Panc1 (cell line): ENCODE data around the gene COX7B2. TPM values are rescaled to one million over a fixed set of nuclear protein-coding genes. Genes with fewer than 3 reads are reported as not detected.

ENCODE experiments used
- ATAC-seq: fragments of 200-7000 bp; cut with Tn5 transposase; 2 replicates; pipeline ENCODE4 v1.9.1; 2020; ENCODE audit warnings: mild to moderate bottlenecking, moderate library complexity
- BruUV-seq: library from RNA; stranded (reverse); fragments of 400-500 nt; replicated peaks from 2 replicates; lab custom pipeline; 2021; lab: Mats Ljungman, UMichigan
- CTCF ChIA-PET: fragments of 300-600 bp; sonication (Branson Sonifier 250); formaldehyde crosslinking; loops from one replicate; lab custom pipeline; 2022; ENCODE audit warnings: antibody characterized with exemption; lab: Charles Lee
- POLR2A ChIA-PET: fragments of 300-600 bp; sonication (Branson Sonifier 250); formaldehyde crosslinking; loops from one replicate; lab custom pipeline; 2022; ENCODE audit warnings: antibody characterized with exemption; lab: Charles Lee
- DNase-seq: peaks from one replicate; pipeline ENCODE4 v3.0.0-alpha.2; 2010; ENCODE audit warnings: low read depth, low spot score
- H3K27ac ChIP-seq: 2 replicates; pipeline ENCODE4 v1.5.1; 2011; ENCODE audit warnings: mild to moderate bottlenecking, low read length, inconsistent platforms
- H3K27me3 ChIP-seq: fragments of 200-500 bp; sonication (Bioruptor generic); 2 replicates; pipeline ENCODE4 v1.6.0; 2014; ENCODE audit warnings: low read length, inconsistent platforms; ENCODE audit not compliant: control insufficient read depth, insufficient read depth
- H3K36me3 ChIP-seq: fragments of 200-500 bp; sonication (Bioruptor generic); 2 replicates; pipeline ENCODE4 v1.5.1; 2014; ENCODE audit warnings: inconsistent platforms, mild to moderate bottlenecking, low read length, moderate library complexity; ENCODE audit not compliant: control insufficient read depth, insufficient read depth
- H3K4me1 ChIP-seq: 2 replicates; pipeline ENCODE4 v1.5.1; 2011; ENCODE audit warnings: inconsistent platforms, mild to moderate bottlenecking, low read length, moderate library complexity; ENCODE audit not compliant: control insufficient read depth, insufficient read depth
- H3K4me3 ChIP-seq, 2 experiments: 2 replicates each; pipeline ENCODE4 v1.5.1; 2011 to 2012; ENCODE audit warnings: low read depth in 2 of 2, low read length in 2 of 2, mild to moderate bottlenecking in 2 of 2, inconsistent platforms in 1 of 2, moderate library complexity in 1 of 2
- H3K9me3 ChIP-seq: fragments of 200-500 bp; sonication (Bioruptor generic); 2 replicates; pipeline ENCODE4 v1.5.1; 2014; ENCODE audit warnings: low read depth, mild to moderate bottlenecking, inconsistent platforms, low read length, moderate library complexity; ENCODE audit not compliant: control insufficient read depth, insufficient read depth
- POLR2AphosphoS5 ChIP-seq: IDR thresholded peaks from 2 replicates; pipeline ENCODE4 v1.6.1; 2012; ENCODE audit warnings: mild to moderate bottlenecking, low read depth, low read length, moderate library complexity
- SIN3A ChIP-seq: IDR thresholded peaks from 2 replicates; pipeline ENCODE4 v1.6.1; 2012; ENCODE audit warnings: low read depth, mild to moderate bottlenecking, low read length, moderate library complexity, borderline replicate concordance; ENCODE audit not compliant: insufficient read depth
- TCF7L2 ChIP-seq: IDR thresholded peaks from 2 replicates; pipeline ENCODE4 v1.6.1; 2011; ENCODE audit warnings: mild to moderate bottlenecking, low read depth, low read length, inconsistent platforms
- in situ Hi-C: cut with HindIII; loops from 2 replicates; pipeline ENCODE4 v1.10.0; 2016; ENCODE audit warnings: low sequenced_read_pairs, low pct_unique_long_range_greater_than_20kb
- intact Hi-C: fragments of 100-400 bp; cut with micrococcal nuclease; formaldehyde crosslinking; loops from one replicate; pipeline ENCODE4 v1.10.0; 2022; ENCODE audit not compliant: unreplicated experiment
- total RNA-seq: library from RNA; stranded (reverse); gene quantifications from one replicate; pipeline ENCODE4 v1.2.1, GENCODE V29; 2021; ENCODE audit not compliant: unreplicated experiment
- TF ChIP-seq, protein P1 (sequence below): fragments of 450-650 bp; IDR thresholded peaks from 2 replicates; pipeline ENCODE4 v1.5.1; 2017; ENCODE audit warnings: mild to moderate bottlenecking
- TF ChIP-seq, protein P2 (sequence below), 2 experiments: IDR thresholded peaks; 2 replicates each; pipeline ENCODE4 v1.6.1; 2011 to 2012; ENCODE audit warnings: low read depth in 2 of 2, control low read depth in 1 of 2, low read length in 1 of 2, mild to moderate bottlenecking in 1 of 2, moderate library complexity in 1 of 2; ENCODE audit not compliant: insufficient read depth in 1 of 2

COX7B2 gene
- total RNA-seq, 1 experiment from 2014 or later, result not detected

DNA sequence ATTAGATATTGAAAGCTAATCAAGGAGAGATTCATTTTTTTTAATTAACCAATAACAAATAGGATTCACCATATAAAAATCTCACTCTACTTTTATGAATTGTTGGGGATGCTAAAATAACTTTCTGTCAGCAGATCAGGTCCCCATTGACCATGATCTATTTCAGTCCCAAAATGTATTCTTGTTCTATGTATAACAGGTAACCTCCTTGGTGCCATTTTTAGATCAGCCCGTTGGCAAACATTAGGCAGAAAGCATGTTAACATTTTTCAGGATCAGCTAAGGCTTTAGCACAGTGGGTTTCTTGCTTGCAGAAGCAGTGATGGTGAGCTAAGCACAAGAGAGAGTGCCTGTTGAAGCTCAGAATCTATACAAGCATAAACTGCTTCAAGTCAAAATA lies 40.8 kb upstream of the COX7B2 start:
- H3K27me3 ChIP-seq, result no peaks in the 10 kb centered on the region
- DNase-seq, result no peak
- TF ChIP-seq, protein P1, sequence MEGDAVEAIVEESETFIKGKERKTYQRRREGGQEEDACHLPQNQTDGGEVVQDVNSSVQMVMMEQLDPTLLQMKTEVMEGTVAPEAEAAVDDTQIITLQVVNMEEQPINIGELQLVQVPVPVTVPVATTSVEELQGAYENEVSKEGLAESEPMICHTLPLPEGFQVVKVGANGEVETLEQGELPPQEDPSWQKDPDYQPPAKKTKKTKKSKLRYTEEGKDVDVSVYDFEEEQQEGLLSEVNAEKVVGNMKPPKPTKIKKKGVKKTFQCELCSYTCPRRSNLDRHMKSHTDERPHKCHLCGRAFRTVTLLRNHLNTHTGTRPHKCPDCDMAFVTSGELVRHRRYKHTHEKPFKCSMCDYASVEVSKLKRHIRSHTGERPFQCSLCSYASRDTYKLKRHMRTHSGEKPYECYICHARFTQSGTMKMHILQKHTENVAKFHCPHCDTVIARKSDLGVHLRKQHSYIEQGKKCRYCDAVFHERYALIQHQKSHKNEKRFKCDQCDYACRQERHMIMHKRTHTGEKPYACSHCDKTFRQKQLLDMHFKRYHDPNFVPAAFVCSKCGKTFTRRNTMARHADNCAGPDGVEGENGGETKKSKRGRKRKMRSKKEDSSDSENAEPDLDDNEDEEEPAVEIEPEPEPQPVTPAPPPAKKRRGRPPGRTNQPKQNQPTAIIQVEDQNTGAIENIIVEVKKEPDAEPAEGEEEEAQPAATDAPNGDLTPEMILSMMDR, result no peak
- TF ChIP-seq SIN3A (no peak), TCF7L2 (no peak), POLR2AphosphoS5 (no peak)
- TF ChIP-seq, protein P2, sequence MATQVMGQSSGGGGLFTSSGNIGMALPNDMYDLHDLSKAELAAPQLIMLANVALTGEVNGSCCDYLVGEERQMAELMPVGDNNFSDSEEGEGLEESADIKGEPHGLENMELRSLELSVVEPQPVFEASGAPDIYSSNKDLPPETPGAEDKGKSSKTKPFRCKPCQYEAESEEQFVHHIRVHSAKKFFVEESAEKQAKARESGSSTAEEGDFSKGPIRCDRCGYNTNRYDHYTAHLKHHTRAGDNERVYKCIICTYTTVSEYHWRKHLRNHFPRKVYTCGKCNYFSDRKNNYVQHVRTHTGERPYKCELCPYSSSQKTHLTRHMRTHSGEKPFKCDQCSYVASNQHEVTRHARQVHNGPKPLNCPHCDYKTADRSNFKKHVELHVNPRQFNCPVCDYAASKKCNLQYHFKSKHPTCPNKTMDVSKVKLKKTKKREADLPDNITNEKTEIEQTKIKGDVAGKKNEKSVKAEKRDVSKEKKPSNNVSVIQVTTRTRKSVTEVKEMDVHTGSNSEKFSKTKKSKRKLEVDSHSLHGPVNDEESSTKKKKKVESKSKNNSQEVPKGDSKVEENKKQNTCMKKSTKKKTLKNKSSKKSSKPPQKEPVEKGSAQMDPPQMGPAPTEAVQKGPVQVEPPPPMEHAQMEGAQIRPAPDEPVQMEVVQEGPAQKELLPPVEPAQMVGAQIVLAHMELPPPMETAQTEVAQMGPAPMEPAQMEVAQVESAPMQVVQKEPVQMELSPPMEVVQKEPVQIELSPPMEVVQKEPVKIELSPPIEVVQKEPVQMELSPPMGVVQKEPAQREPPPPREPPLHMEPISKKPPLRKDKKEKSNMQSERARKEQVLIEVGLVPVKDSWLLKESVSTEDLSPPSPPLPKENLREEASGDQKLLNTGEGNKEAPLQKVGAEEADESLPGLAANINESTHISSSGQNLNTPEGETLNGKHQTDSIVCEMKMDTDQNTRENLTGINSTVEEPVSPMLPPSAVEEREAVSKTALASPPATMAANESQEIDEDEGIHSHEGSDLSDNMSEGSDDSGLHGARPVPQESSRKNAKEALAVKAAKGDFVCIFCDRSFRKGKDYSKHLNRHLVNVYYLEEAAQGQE (IDR thresholded peaks at IDR 0.05; ENCODE audit: insufficient read depth in 1 of 2, low read depth in 2 of 2, low read length in 1 of 2), result no peak
- ChIA-PET POLR2A (no interaction called here), CTCF (no interaction called here)
- in situ Hi-C loops (no loop called here), intact Hi-C loops (no loop called here)
- no peaks in the 10 kb centered on the region for H3K4me1 ChIP-seq
- no peak for ATAC-seq
- BruUV-seq, result no TSS peak
- H3K27ac ChIP-seq, result no peak overlapping the region
- no peaks in the 10 kb centered on the region for H3K36me3 ChIP-seq
- no peak overlapping the region for H3K4me3 ChIP-seq
- H3K9me3 ChIP-seq, result no peaks in the 10 kb centered on the region

DNA sequence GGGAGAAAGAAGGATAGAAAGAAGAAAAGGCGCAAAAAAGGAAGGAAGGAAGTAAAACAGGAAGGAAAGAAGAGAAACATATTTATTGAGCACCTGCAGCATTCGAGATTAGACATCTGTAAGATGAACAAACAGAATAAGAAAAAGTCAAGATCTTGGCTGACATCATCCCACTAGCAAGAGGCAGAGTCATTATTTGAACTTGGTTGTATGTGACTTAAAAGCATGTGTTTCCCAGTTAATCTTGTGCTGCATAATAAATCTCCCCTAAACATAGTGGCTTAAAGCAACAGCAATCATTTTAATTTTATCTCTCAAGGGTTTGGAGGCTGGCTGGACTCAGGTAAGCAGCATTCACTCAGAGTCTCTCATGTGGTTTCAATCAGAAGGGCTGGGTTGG lies 38.5 kb upstream of the COX7B2 start:
- Histone ChIP-seq H3K4me3 (no peak overlapping the region), H3K27ac (no peak overlapping the region), H3K27me3 (no peaks in the 10 kb centered on the region), H3K4me1 (no peaks in the 10 kb centered on the region), H3K9me3 (no peaks in the 10 kb centered on the region), H3K36me3 (no peaks in the 10 kb centered on the region)
- CTCF ChIA-PET, result no interaction called here
- POLR2A ChIA-PET, result no interaction called here
- TF ChIP-seq, protein P1, result no peak
- TF ChIP-seq POLR2AphosphoS5 (no peak), TCF7L2 (no peak), SIN3A (no peak)
- TF ChIP-seq, protein P2 (IDR thresholded peaks at IDR 0.05; ENCODE audit: insufficient read depth in 1 of 2, low read depth in 2 of 2, low read length in 1 of 2), result no peak
- DNase-seq, result no peak
- in situ Hi-C loops (no loop called here), intact Hi-C loops (no loop called here)
- ATAC-seq, result no peak
- BruUV-seq, result no TSS peak
